KMS-11 (cell line): ENCODE data around the gene TMEM151B.
A peak's percentile ranks its signal among the peaks of the same experiment; 100 is the strongest.

ENCODE experiments used
- H2AFZ ChIP-seq: fragments of 200-600 bp; sonication (generic); 2 replicates; pipeline ENCODE4 v1.6.1; 2016; ENCODE audit warnings: antibody characterized with exemption, mixed run types, low read depth
- H3K27ac ChIP-seq: fragments of 200-600 bp; sonication (generic); 2 replicates; pipeline ENCODE4 v1.6.1; 2016; ENCODE audit warnings: mild to moderate bottlenecking, mixed run types
- H3K27me3 ChIP-seq: fragments of 200-600 bp; sonication (generic); 2 replicates; pipeline ENCODE4 v1.6.1; 2017; ENCODE audit warnings: mild to moderate bottlenecking, low read depth, mixed run types, moderate library complexity; ENCODE audit not compliant: insufficient read depth
- H3K36me3 ChIP-seq: fragments of 200-600 bp; sonication (generic); 2 replicates; pipeline ENCODE4 v1.6.1; 2017; ENCODE audit warnings: mild to moderate bottlenecking, mixed run types; ENCODE audit not compliant: insufficient read depth
- H3K4me1 ChIP-seq: fragments of 200-600 bp; sonication (generic); 2 replicates; pipeline ENCODE4 v1.6.1; 2016; ENCODE audit warnings: mild to moderate bottlenecking, low read depth, mixed run types; ENCODE audit not compliant: poor library complexity, severe bottlenecking
- H3K4me2 ChIP-seq: fragments of 200-600 bp; sonication (generic); 2 replicates; pipeline ENCODE4 v1.7.0; 2016; ENCODE audit warnings: mild to moderate bottlenecking, mixed run types
- H3K4me3 ChIP-seq: fragments of 200-600 bp; sonication (generic); IDR thresholded peaks from 2 replicates; pipeline ENCODE4 v1.6.1; 2017; ENCODE audit warnings: low read depth, low read length, mixed read lengths; ENCODE audit not compliant: insufficient read depth
- H3K79me2 ChIP-seq: fragments of 200-600 bp; sonication (generic); 2 replicates; pipeline ENCODE4 v1.6.1; 2016; ENCODE audit warnings: low read depth, mixed run types; ENCODE audit not compliant: insufficient read depth
- H3K9ac ChIP-seq: fragments of 200-600 bp; sonication (generic); 2 replicates; pipeline ENCODE4 v1.6.1; 2016; ENCODE audit warnings: mild to moderate bottlenecking, mixed run types
- H4K20me1 ChIP-seq: fragments of 200-600 bp; sonication (generic); 2 replicates; pipeline ENCODE4 v1.6.1; 2016; ENCODE audit warnings: mild to moderate bottlenecking, mixed run types; ENCODE audit not compliant: insufficient read depth
- TF ChIP-seq, protein P1 (sequence below): fragments of 200-600 bp; sonication (generic); conservative IDR thresholded peaks from 2 replicates; pipeline ENCODE4 v1.6.1; 2017; ENCODE audit warnings: low read depth, mild to moderate bottlenecking, antibody characterized with exemption, low read length, moderate library complexity, mixed read lengths

Gene TMEM151B

GRCh38 chr6:44250718-44251123, 19.5 kb upstream of the TMEM151B start:
- peaks cover 65% of the 10 kb centered on the region for H3K79me2 ChIP-seq
- TF ChIP-seq, protein P1, sequence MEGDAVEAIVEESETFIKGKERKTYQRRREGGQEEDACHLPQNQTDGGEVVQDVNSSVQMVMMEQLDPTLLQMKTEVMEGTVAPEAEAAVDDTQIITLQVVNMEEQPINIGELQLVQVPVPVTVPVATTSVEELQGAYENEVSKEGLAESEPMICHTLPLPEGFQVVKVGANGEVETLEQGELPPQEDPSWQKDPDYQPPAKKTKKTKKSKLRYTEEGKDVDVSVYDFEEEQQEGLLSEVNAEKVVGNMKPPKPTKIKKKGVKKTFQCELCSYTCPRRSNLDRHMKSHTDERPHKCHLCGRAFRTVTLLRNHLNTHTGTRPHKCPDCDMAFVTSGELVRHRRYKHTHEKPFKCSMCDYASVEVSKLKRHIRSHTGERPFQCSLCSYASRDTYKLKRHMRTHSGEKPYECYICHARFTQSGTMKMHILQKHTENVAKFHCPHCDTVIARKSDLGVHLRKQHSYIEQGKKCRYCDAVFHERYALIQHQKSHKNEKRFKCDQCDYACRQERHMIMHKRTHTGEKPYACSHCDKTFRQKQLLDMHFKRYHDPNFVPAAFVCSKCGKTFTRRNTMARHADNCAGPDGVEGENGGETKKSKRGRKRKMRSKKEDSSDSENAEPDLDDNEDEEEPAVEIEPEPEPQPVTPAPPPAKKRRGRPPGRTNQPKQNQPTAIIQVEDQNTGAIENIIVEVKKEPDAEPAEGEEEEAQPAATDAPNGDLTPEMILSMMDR, result no peak
- no peaks in the 10 kb centered on the region for H3K27me3 ChIP-seq
- peaks cover 65% of the 10 kb centered on the region for H4K20me1 ChIP-seq
- peaks cover 72% of the 10 kb centered on the region for H3K4me1 ChIP-seq
- H3K27ac ChIP-seq, result peak overlapping the region; percentile 12; the same call in 1 of the 2 replicates
- H3K36me3 ChIP-seq, result peaks cover 60% of the 10 kb centered on the region
- no peak overlapping the region for H2AFZ ChIP-seq
- no peak overlapping the region for H3K4me3 ChIP-seq
- H3K4me2 ChIP-seq, result peak overlapping the region; percentile 99; the same call in 1 of the 2 replicates
- H3K9ac ChIP-seq, result no peak overlapping the region; the same call in 1 of the 2 replicates

GRCh38 chr6:44251576-44252524, 18.4 kb upstream of the TMEM151B start:
- H3K79me2 ChIP-seq, result peaks cover 75% of the 10 kb centered on the region
- H3K9ac ChIP-seq, result peak overlapping the region; percentile 20; the same call in 1 of the 2 replicates
- TF ChIP-seq, protein P1, result no peak; the same call in 1 of the 2 replicates
- no peak overlapping the region for H3K4me3 ChIP-seq
- no peak overlapping the region; the same call in 1 of the 2 replicates for H3K4me2 ChIP-seq
- peaks cover 65% of the 10 kb centered on the region for H4K20me1 ChIP-seq
- peak overlapping the region; percentile 27; the same call in 1 of the 2 replicates for H3K27ac ChIP-seq
- no peak overlapping the region for H2AFZ ChIP-seq
- peaks cover 74% of the 10 kb centered on the region for H3K4me1 ChIP-seq
- peaks cover 60% of the 10 kb centered on the region for H3K36me3 ChIP-seq
- H3K27me3 ChIP-seq, result no peaks in the 10 kb centered on the region

DNA sequence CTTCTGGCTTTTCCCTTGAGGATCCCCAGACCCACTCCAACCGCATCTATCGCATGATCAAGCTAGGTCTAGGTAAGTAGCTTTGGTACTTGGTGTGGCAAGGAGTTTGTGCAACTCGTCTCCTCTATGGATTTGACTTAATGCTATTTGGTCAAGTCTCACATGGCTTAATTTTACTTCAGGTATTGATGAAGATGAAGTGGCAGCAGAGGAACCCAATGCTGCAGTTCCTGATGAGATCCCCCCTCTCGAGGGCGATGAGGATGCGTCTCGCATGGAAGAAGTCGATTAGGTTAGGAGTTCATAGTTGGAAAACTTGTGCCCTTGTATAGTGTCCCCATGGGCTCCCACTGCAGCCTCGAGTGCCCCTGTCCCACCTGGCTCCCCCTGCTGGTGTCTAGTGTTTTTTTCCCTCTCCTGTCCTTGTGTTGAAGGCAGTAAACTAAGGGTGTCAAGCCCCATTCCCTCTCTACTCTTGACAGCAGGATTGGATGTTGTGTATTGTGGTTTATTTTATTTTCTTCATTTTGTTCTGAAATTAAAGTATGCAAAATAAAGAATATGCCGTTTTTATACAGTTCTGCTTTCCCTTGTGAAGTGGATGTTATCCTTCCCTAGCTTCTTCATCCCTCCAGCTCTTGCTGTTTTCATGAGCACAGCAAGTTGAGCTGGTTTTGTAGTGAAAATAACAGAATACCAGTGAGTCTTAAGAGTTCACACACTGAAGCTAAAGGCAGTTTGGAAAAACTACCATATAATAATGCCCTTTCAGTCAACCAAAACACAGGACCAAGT, 16.7 kb upstream of the TMEM151B start:
- H3K27me3 ChIP-seq, result no peaks in the 10 kb centered on the region
- H4K20me1 ChIP-seq, result peaks cover 53% of the 10 kb centered on the region
- peaks cover 51% of the 10 kb centered on the region for H3K36me3 ChIP-seq
- peak overlapping the region; percentile 66; the same call in 1 of the 2 replicates for H3K27ac ChIP-seq
- H3K4me3 ChIP-seq, result no peak overlapping the region
- no peak overlapping the region for H3K9ac ChIP-seq
- peaks cover 80% of the 10 kb centered on the region for H3K4me1 ChIP-seq
- TF ChIP-seq, protein P1, result peak; percentile 77
- peak overlapping the region; percentile 4; the same call in 1 of the 2 replicates for H3K4me2 ChIP-seq
- H3K79me2 ChIP-seq, result peaks cover 61% of the 10 kb centered on the region
- H2AFZ ChIP-seq, result no peak overlapping the region
